ENCODE data around the gene TMEM168. TPM values are rescaled to one million over a fixed set of nuclear protein-coding genes. Genes with fewer than 3 reads are reported as not detected.
A peak's percentile ranks its signal among the peaks of the same experiment; 100 is the strongest.

The TMEM168 gene
- total RNA-seq, 1 experiment from 2014 or later = 11.2 TPM

- no peak overlapping the region for H3K27ac Mint-ChIP-seq
- peak overlapping the region; percentile 85 for H3K4me3 Mint-ChIP-seq
- ChIA-PET CTCF (interaction anchor here (1.0 to 2.0 kb wide), 2 partner anchors 78 to 296 kb away, joined by 4 to 9 read pairs; partner anchors contain the start of gene GPR85), POLR2A (no interaction called here)
- no peaks in the 10 kb centered on the region for H3K9me3 Mint-ChIP-seq
- no peak for ATAC-seq
- H3K27me3 Mint-ChIP-seq (ENCODE audit: low read depth) = 0 out of 2 replicates have a peak, but pooled peaks cover 3% of the 10 kb centered on the region
- H3K4me1 Mint-ChIP-seq = peaks cover 25% of the 10 kb centered on the region
- TF ChIP-seq GABPB1 (CRISPR knock-in tag; IDR thresholded peaks at IDR 0.05) (no peak), ATF1 (CRISPR knock-in tag; IDR thresholded peaks at IDR 0.05) (0 out of 2 replicates have a peak, but pooled peaks have one; percentile 15), HMGXB4 (CRISPR knock-in tag; IDR thresholded peaks at IDR 0.05) (0 out of 2 replicates have a peak, but pooled peaks have one; percentile 1), CREM (CRISPR knock-in tag; IDR thresholded peaks at IDR 0.05) (no peak)
- no peak for DNase-seq (ENCODE audit: low spot score)
- H3K36me3 Mint-ChIP-seq = no peaks in the 10 kb centered on the region; the same call in 1 of the 2 replicates
These were observed 402 bp upstream of the TMEM168 start for GRCh38 chr7:112790586-112791003.

- H3K27ac Mint-ChIP-seq = peak overlapping the region; percentile 89
- TF ChIP-seq HMGA2 (CRISPR knock-in tag; IDR thresholded peaks at IDR 0.05) (no peak), GRHL2 (CRISPR knock-in tag; IDR thresholded peaks at IDR 0.05; ENCODE audit: insufficient replicate concordance, severe bottlenecking) (no peak), SMAD4 (CRISPR knock-in tag; IDR thresholded peaks at IDR 0.05) (no peak), ZNF423 (CRISPR knock-in tag; IDR thresholded peaks at IDR 0.05) (no peak), SP1 (CRISPR knock-in tag; conservative IDR thresholded peaks at IDR 0.05) (no peak), ZNF416 (CRISPR knock-in tag; IDR thresholded peaks at IDR 0.05) (no peak)
- no peak for ATAC-seq
These were observed 758 bp downstream of the TMEM168 start for GRCh38 chr7:112789453-112789816.

GRCh38 chr7:112788778-112789343, 1.3 kb downstream of the TMEM168 start:
- H3K9me3 Mint-ChIP-seq = no peaks in the 10 kb centered on the region
- H3K27me3 Mint-ChIP-seq (ENCODE audit: low read depth) = 0 out of 2 replicates have a peak, but pooled peaks cover 3% of the 10 kb centered on the region
- DNase-seq (ENCODE audit: low spot score) = no peak
- CTCF ChIA-PET = interaction anchor here (2.0 kb wide), 1 partner anchor 80 kb away, joined by 9 read pairs; no protein-coding TSS in a partner anchor
- ATAC-seq = no peak
- H3K36me3 Mint-ChIP-seq = no peaks in the 10 kb centered on the region; the same call in 1 of the 2 replicates
- H3K4me1 Mint-ChIP-seq = peaks cover 25% of the 10 kb centered on the region
- H3K4me3 Mint-ChIP-seq = peak overlapping the region; percentile 85
- no peak overlapping the region for H3K27ac Mint-ChIP-seq
- POLR2A ChIA-PET = no interaction called here
- TF ChIP-seq TP53 (CRISPR knock-in tag; IDR thresholded peaks at IDR 0.05) (no peak), GRHL2 (CRISPR knock-in tag; IDR thresholded peaks at IDR 0.05; ENCODE audit: insufficient replicate concordance, severe bottlenecking) (no peak), MLX (CRISPR knock-in tag; IDR thresholded peaks at IDR 0.05) (no peak), IRF2 (CRISPR knock-in tag; IDR thresholded peaks at IDR 0.05; ENCODE audit: borderline replicate concordance, low read depth) (no peak), ESRRA (CRISPR knock-in tag; IDR thresholded peaks at IDR 0.05; ENCODE audit: borderline replicate concordance) (no peak), CDX4 (CRISPR knock-in tag; IDR thresholded peaks at IDR 0.05; ENCODE audit: borderline replicate concordance) (no peak), SMAD4 (CRISPR knock-in tag; IDR thresholded peaks at IDR 0.05) (no peak), FOXJ3 (CRISPR knock-in tag; IDR thresholded peaks at IDR 0.05; ENCODE audit: borderline replicate concordance) (no peak), PRRX2 (CRISPR knock-in tag; IDR thresholded peaks at IDR 0.05) (no peak), ATF2 (CRISPR knock-in tag; IDR thresholded peaks at IDR 0.05; ENCODE audit: borderline replicate concordance, low read depth) (no peak), E2F1 (CRISPR knock-in tag; IDR thresholded peaks at IDR 0.05) (no peak), NFATC4 (CRISPR knock-in tag; IDR thresholded peaks at IDR 0.05) (no peak), NFYB (CRISPR knock-in tag; conservative IDR thresholded peaks at IDR 0.05; ENCODE audit: low read depth) (no peak), CREB1 (CRISPR knock-in tag; IDR thresholded peaks at IDR 0.05) (no peak), AR (CRISPR knock-in tag; IDR thresholded peaks at IDR 0.05) (no peak), MYBL2 (CRISPR knock-in tag; IDR thresholded peaks at IDR 0.05) (no peak)

More at GRCh38 chr7:112789453-112789816, 758 bp downstream of the TMEM168 start:
- H3K27me3 Mint-ChIP-seq (ENCODE audit: low read depth) = 0 out of 2 replicates have a peak, but pooled peaks cover 3% of the 10 kb centered on the region
- POLR2A ChIA-PET = interaction anchor here (0.6 to 0.7 kb wide), 2 partner anchors 150 to 287 kb away, joined by 3 read pairs; a partner anchor contains a TSS
- DNase-seq (ENCODE audit: low spot score) = no peak
- H3K9me3 Mint-ChIP-seq = no peaks in the 10 kb centered on the region
- peak overlapping the region; percentile 85 for H3K4me3 Mint-ChIP-seq
- no peaks in the 10 kb centered on the region; the same call in 1 of the 2 replicates for H3K36me3 Mint-ChIP-seq
- peaks cover 25% of the 10 kb centered on the region for H3K4me1 Mint-ChIP-seq
- CTCF ChIA-PET = interaction anchor here (2.0 kb wide), 1 partner anchor 79 kb away, joined by 9 read pairs; no protein-coding TSS in a partner anchor
